ENCODE results near the gene CRACDL.
A peak's percentile ranks its signal among the peaks of the same experiment; 100 is the strongest.

Gene CRACDL

GRCh38 chr2:98935777-98936352, at the start of gene CRACDL:
CRACDL (minus strand) TSS chr2:98936225; CDS start chr2:98846800, 89,425 bp downstream.
- peak; percentile 43 for DNase-seq (ENCODE audit: low spot score)

- DNase-seq (ENCODE audit: low spot score): no peak
Measured at GRCh38 chr2:98975611-98976010, 39.6 kb upstream of the CRACDL start.

GRCh38 chr2:98972582-98973167, 36.6 kb upstream of the CRACDL start:
- DNase-seq (ENCODE audit: low spot score): no peak

DNA sequence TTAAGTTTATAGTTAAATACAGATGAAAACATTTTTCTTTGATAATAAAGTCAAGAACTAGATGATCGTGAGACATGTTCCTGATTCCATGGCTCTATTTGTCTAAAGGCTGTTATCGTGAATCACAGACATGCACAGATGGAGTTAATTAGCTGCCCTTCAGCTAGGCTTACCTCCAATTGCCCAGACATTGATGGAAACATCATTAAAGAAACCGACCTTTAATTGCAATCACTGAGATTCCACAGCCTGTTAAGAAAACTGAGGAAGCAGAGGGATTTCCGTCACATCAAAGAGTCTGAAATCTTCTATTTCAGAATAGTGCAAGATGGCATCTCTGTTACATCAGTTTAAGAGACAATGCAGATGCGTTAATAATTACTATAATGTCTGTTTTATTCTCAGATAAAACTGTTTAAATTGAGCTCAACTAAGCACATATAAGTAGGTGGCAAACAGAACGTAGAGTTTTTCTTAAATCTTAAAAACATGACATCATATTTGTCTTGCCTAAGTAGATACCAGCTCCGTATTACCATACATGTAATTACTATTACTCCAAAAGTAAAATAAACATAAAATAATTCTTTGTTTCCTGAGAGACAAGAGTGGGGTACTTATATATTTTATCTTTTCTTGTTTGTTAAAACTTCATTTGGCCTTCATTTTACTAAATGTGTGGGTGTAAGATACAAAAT, 23.9 kb upstream of the CRACDL start:
- DNase-seq (ENCODE audit: low spot score): no peak

DNA sequence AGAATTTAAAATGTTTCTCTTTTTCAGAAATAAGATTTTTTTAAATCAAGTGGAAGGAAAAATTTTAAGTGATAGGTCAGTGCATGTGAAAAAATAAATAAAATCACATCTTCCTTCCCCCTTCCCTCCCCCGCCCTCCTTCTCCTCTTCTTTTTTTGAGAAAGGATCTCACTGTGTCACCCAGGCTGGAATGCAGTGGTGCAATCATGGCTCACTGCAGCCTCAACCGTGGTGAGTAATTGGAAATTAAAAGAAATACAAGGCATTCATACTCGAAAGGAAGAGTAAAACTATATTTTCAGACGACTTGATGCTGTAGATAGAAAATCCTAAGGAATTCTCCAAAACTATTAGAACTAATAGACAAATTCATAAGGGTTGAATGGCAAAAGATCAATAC, 16.9 kb upstream of the CRACDL start:
- no peak for DNase-seq (ENCODE audit: low spot score)

DNA sequence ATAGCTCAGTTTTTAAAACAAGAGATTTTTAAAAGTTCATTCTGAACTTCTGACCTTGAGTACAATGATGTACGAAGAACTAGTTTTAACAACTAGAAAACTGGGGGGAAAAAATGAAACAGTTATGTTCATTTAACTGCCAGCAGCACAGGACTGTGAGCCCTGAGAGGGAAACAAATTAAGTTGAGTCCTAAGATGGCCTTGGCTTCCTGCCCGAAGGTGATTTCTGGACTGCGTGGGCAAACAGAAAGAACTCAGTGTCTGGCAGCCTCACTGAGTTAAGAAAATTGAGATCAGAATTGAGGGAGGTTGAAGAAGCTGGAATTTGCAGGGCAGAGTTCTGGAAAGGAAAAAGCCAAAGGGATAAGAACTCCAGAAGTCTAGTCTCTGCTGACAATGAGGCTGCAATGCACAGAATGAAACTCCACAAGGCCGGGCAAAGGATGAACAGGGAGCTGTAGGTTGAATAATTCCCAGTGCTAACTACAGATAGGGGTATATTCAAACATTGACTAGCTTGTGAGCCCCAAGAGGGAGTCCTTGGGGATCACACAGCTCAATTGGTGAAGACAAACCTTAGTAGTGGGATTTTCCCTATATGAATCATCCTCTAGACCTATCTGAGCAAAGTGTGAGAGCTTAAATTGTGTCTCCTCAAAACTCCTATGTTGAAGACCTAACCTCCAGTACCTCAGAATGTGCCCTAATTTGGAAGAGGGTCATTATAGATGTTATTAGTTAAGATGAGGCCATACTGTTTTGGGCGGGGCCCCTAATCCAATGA, 13.1 kb upstream of the CRACDL start:
- no peak for DNase-seq (ENCODE audit: low spot score)

GRCh38 chr2:98947554-98947953, 11.5 kb upstream of the CRACDL start:
- no peak for DNase-seq (ENCODE audit: low spot score)

DNA sequence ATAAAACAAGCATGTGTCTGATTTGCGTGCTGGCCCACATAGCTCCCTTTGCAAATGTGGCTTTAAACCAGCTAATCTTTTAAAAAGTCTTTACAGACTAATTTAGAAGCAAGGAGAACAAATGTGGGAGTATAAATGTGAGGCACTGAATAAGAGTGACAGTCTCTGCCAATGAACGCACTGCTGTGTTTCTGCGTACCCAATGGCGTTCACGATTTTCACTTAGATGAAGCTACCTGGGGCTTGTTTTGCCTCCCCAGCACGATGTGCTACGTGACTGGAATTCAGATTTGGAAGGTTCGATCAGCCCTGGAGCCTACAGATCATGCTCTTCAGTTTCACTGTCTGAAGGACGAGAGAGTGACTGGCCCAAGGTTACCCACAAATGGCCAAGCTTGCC, 10.8 kb upstream of the CRACDL start:
- no peak for DNase-seq (ENCODE audit: low spot score)

DNA sequence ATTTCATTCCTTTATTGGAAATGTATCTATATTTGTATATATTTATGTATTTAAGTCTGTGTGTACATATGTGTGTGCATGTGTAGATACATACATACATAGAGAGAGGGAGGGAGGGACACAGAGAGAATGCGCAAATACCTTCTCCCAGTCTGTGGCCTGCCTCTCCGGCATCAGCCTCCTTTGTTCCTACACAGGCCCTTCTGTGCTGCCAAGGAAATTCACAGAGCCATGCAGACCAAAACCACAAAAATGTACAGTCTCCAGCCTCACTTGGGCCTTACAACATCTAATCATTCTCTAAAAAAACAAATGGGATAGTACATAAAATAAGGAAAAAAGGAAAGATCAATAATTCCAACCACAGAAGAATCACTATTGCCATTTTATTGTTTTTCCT, 8.8 kb upstream of the CRACDL start:
- DNase-seq (ENCODE audit: low spot score): no peak

DNA sequence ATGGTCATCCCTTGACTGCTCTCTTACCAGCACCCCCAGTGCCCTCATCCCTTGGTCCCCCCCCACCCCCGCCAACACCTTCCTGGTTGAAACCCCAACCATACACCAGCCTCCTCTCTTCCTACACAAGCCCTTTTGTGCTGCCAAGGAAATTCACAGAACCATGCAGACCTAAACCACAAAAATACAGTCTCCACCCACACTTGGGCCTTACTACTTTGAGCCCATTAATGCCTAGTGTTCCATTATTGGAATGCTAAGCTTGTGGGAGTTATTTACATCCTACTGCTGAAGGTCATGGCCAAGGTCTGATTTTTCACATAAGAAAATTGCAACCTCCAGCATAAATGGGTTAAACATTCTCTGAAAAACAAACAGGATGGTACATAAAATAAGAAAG, 4.1 kb upstream of the CRACDL start:
- no peak for DNase-seq (ENCODE audit: low spot score)

DNA sequence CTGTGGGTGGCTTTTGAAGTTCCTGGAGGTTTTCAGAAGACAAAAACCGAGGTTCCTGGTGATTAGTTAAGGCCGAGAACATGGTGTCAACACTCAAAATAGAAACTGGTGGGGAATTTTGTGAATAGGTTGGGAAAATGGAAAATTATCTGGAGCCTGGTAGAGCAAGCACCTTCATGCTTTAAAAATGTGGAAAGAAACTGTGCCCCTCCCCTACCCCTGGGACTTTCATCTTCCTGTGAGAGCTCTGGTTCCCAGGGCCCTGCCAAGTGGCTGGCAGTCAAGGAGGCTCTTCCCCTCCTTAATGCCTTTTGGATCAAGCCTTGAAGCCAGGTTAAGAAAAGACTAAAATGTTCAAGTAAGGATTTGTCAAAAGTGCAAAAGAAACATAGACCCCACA, 1.9 kb upstream of the CRACDL start:
- no peak for DNase-seq (ENCODE audit: low spot score)

DNA sequence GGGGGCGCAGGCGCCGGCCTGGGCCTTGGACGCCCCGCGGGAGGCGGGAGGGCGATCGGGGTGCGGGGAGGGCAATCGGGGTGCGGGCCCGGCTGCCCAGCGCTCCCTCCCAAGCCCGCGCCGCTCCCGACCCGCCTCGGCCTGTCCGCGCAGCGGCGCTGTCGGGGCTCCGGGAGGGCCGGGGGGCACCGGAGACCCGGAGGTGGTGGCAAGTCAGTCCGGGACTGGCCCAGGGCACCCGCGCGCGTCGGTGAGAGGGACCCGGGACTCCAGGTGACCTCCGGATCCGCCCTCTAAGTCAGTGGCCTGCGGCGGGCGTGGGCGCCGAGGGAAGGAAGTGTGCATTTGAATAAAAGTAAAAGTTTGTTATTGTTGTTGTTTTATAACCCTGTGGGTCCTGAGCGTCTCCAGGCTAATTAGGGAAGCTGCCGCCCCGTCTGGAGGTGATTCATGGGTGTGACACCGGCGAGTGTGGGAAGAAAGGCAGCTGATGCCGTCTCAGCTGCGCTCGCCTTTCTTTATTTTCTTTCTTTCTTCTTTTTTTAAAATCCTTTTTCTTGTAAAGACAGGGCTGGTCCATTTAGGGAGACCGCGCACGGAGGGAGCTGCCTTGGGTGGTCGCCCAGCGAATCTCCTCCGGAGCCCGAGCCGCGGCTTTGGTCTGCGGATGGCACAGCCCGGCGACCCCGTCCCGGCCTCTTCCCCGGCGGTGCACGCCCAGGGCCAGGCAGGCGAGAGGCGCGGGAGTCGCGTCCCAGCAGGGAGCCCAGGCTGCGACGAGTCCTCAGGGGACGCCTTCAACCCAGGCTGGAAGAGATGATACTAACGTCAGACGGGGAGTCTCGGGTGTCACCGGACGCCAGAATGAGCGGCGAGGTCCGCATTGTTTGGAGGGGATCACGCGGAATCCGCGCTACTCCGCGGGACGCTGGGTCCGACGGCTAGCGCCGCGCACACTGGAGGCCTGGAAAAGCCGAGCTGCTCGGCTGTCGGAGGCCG, 627 bp upstream of the CRACDL start:
- peak; percentile 40 for DNase-seq (ENCODE audit: low spot score)

- no peak for DNase-seq (ENCODE audit: low spot score)
Measured at GRCh38 chr2:98935111-98935770, 784 bp downstream of the CRACDL start.

DNA sequence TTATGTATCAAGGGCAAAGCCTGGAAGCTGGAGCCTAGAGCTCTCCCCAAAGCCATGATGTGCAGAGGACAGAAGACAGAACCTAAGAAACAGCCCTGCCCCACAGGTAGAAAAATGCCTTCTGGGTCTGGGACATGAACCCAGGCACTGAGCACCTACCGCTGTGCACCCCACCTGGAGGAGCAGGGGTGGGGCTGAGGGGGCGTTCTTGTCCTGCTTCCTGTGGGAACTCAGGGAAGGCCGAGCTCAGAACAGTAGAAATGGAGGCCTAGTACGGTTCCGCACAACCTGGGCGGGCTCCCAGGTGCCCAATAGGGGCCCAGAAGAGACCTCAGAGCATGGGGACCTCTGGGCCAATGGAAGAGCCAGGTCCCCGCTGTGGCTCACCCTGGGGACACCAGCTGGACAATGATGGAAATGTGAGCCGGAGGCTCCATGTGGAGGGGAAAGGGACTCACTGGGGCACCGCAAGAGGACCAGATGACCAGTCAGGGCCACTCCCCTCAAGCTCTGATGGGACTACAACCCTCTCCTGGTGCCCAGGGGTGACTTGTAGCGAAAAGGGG, 3.2 kb downstream of the CRACDL start:
- no peak for DNase-seq (ENCODE audit: low spot score)

- DNase-seq (ENCODE audit: low spot score): no peak
Measured at GRCh38 chr2:98932164-98932563, 3.9 kb downstream of the CRACDL start.

DNA sequence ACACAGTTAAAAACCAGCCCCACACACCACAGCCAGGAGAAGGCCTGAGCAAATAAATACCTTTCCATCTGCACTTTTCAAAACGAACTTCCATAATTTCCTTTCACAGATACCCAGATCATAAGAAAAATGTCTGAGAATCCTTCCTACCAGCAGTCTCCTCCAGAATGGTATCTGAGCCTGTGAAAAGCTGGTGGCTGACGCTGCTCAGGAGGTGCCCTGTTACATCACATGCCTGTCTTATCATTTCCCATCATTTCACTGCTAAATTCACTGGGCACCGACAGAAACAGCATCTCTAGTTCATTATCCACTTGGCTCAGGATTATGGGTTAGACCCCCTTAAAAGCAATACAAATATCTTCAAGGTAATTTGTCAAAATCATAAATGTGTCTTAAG, 4.4 kb downstream of the CRACDL start:
- no peak for DNase-seq (ENCODE audit: low spot score)

- DNase-seq (ENCODE audit: low spot score): no peak
Measured at GRCh38 chr2:98929920-98930319, 6.1 kb downstream of the CRACDL start.

DNA sequence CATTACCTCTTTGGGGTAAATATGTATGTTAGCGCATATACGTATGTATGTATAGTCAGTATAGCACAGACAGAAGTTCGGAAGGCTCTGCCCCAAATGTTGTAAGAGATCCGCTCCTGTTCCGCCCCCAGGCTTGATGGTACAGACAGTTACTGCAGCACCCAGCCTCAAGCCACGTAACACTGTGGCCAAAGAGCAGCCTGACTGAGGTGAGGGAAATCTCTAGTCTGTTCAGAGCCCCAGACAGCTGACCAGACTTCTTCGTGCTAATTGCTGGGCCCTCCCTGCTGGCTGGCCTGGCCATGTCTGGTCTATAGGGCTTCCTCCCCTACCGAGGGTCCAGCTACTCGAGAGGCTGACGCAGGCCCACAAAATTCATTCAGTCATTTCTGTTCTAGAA, 7.8 kb downstream of the CRACDL start:
- DNase-seq (ENCODE audit: low spot score): no peak

DNA sequence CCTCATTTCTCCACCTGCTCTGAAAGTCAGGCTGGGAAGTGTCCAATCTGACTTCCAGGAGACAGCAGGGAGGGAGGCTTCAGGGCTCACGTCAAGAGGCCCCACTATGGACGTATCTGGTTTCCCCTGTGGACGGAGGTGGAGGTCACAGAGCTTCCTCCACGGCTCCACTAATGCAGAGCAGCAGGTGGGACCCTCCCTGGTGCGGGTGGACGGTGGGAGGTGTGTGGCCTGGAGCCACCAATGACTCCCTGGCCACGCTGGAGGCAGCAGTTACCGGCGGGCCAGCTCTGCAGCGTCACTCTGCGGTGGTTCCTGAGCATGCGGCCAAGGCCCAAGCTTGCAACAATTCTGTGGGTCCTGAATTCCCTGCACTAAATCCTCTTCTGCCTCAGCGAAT, 9.0 kb downstream of the CRACDL start:
- no peak for DNase-seq (ENCODE audit: low spot score)

DNA sequence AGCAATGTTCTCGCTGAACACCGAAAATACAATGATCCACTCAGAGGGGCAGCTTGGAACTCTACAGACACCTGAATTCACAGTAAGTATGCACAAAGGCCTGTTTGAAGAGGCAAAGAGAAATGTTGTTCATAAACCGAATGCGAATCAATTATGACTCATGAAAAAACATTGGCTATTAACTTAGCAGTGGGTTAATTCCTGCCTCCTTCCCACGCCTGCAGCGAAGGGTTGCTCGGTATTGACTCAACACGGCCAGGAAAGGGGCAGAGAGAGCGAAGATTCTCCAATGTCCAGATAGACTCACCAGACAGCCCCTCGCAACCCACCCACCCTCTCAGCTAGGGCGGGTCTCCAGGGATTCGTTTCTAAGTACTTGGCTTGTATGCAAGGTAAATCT, 9.4 kb downstream of the CRACDL start:
- no peak for DNase-seq (ENCODE audit: low spot score)

GRCh38 chr2:98924910-98925309, 11.1 kb downstream of the CRACDL start:
- no peak for DNase-seq (ENCODE audit: low spot score)
